ENCODE data around the gene KIF5C.
"Not testable (repeated sequence)": the region's sequence is repeated elsewhere in the genome, so short reads cannot be mapped to it uniquely, and the experiment has no call there.

Gene KIF5C

GRCh38 chr2:148874868-148875341 lies at the start of gene KIF5C:
TSS of gene KIF5C (plus strand) at chr2:148875227. CDS start at chr2:148875618, 391 bp downstream.
- DNase-seq (ENCODE audit: low read depth in 2 of 2): peak; percentile 83 to 90

GRCh38 chr2:148826791-148827190 lies 48.2 kb upstream of the KIF5C start:
- no peak for DNase-seq (ENCODE audit: low read depth in 2 of 2)

- DNase-seq (ENCODE audit: low read depth in 2 of 2): no peak
Observed at GRCh38 chr2:148828941-148829340, 46.1 kb upstream of the KIF5C start.

- no peak for DNase-seq (ENCODE audit: low read depth in 2 of 2)
Observed at GRCh38 chr2:148829618-148830017, 45.4 kb upstream of the KIF5C start.

GRCh38 chr2:148832637-148833036 lies 42.4 kb upstream of the KIF5C start:
- no peak for DNase-seq (ENCODE audit: low read depth in 2 of 2)

- no peak for DNase-seq (ENCODE audit: low read depth in 2 of 2)
Observed at GRCh38 chr2:148842050-148842449, 33.0 kb upstream of the KIF5C start.

GRCh38 chr2:148848146-148848545 lies 26.9 kb upstream of the KIF5C start:
- no peak for DNase-seq (ENCODE audit: low read depth in 2 of 2)

- no peak for DNase-seq (ENCODE audit: low read depth in 2 of 2)
Observed at GRCh38 chr2:148853458-148853857, 21.6 kb upstream of the KIF5C start.

- no peak for DNase-seq (ENCODE audit: low read depth in 2 of 2)
Observed at GRCh38 chr2:148860037-148860436, 15.0 kb upstream of the KIF5C start.

- no peak for DNase-seq (ENCODE audit: low read depth in 2 of 2)
Observed at GRCh38 chr2:148861367-148861766, 13.7 kb upstream of the KIF5C start.

GRCh38 chr2:148862478-148862877 lies 12.5 kb upstream of the KIF5C start:
- not testable (repeated sequence) for DNase-seq (ENCODE audit: low read depth in 2 of 2)

- DNase-seq (ENCODE audit: low read depth in 2 of 2): no peak
Observed at GRCh38 chr2:148865512-148865911, 9.5 kb upstream of the KIF5C start.

- DNase-seq (ENCODE audit: low read depth in 2 of 2): no peak
Observed at GRCh38 chr2:148866091-148866490, 8.9 kb upstream of the KIF5C start.

- no peak for DNase-seq (ENCODE audit: low read depth in 2 of 2)
Observed at GRCh38 chr2:148867079-148867769, 7.8 kb upstream of the KIF5C start.

GRCh38 chr2:148875387-148876051 lies 492 bp downstream of the KIF5C start:
- no peak for DNase-seq (ENCODE audit: low read depth in 2 of 2)

GRCh38 chr2:148876202-148876594 lies 1.2 kb downstream of the KIF5C start:
- no peak for DNase-seq (ENCODE audit: low read depth in 2 of 2)

GRCh38 chr2:148876595-148877402 lies 1.8 kb downstream of the KIF5C start:
- DNase-seq (ENCODE audit: low read depth in 2 of 2): peak in 1 of 2 donors; percentile 30

- no peak for DNase-seq (ENCODE audit: low read depth in 2 of 2)
Observed at GRCh38 chr2:148877403-148877740, 2.3 kb downstream of the KIF5C start.

GRCh38 chr2:148880636-148881035 lies 5.6 kb downstream of the KIF5C start:
- DNase-seq (ENCODE audit: low read depth in 2 of 2): no peak

GRCh38 chr2:148882051-148882450 lies 7.0 kb downstream of the KIF5C start:
- DNase-seq (ENCODE audit: low read depth in 2 of 2): no peak

GRCh38 chr2:148885209-148885608 lies 10.2 kb downstream of the KIF5C start:
- no peak for DNase-seq (ENCODE audit: low read depth in 2 of 2)

GRCh38 chr2:148885988-148886387 lies 11.0 kb downstream of the KIF5C start:
- DNase-seq (ENCODE audit: low read depth in 2 of 2): no peak

All from stimulated activated CD4-positive, alpha-beta T cell treated with anti-CD3 and anti-CD28 coated beads, Interleukin-15, amount 100 ng/mL, for 48 hours (primary cell).